Thyroid gland (tissue), 4 donors: Measurements from ENCODE around the gene RETSAT. TPM values are rescaled to one million over a fixed set of nuclear protein-coding genes. Genes with fewer than 3 reads are reported as not detected.

ENCODE experiments used
- DNase-seq, 2 donors: peaks; one replicate each; pipeline ENCODE4 v3.0.0-alpha.2; 2019
- H3K27ac ChIP-seq, 3 donors: fragments of 200-600 bp; sonication (generic); 1 replicate in 2 of 3; 2 replicates in 1 of 3; pipeline ENCODE4 v1.5.1; 2016 to 2019; ENCODE audit warnings: mild to moderate bottlenecking in 1 of 3, moderate library complexity in 1 of 3
- H3K27me3 ChIP-seq: fragments of 200-600 bp; sonication (generic); one replicate; pipeline ENCODE4 v1.5.1; 2019
- H3K36me3 ChIP-seq, 2 donors: fragments of 200-600 bp; sonication (generic); one replicate each; pipeline ENCODE4 v1.5.1; 2016 to 2019
- H3K4me1 ChIP-seq, 2 donors: fragments of 200-600 bp; sonication (generic); one replicate each; pipeline ENCODE4 v1.5.1; 2017 to 2019
- H3K4me3 ChIP-seq, 3 donors: fragments of 200-600 bp; sonication (generic); replicated peaks in 1 of 3; 1 replicate in 2 of 3; 2 replicates in 1 of 3; pipeline ENCODE4 v1.5.1; 2016; ENCODE audit warnings: mild to moderate bottlenecking in 1 of 3
- H3K9me3 ChIP-seq: fragments of 200-600 bp; sonication (generic); one replicate; pipeline ENCODE4 v1.5.1; 2017
- POLR2A ChIP-seq, 2 donors: fragments of 450-650 bp; IDR thresholded peaks; one replicate each; pipeline ENCODE4 v1.6.1; 2017; ENCODE audit warnings: antibody characterized with exemption in 2 of 2, mild to moderate bottlenecking in 2 of 2, moderate library complexity in 1 of 2
- WGBS, 2 donors: methylation state at CpG; one replicate each; pipeline ENCODE4 v1.1.5; 2017; 5-methylcytosine and 5-hydroxymethylcytosine counted together
- intact Hi-C: fragments of 100-400 bp; cut with DNase I; formaldehyde crosslinking; loops from one replicate; pipeline ENCODE4 v1.15.1; 2023
- total RNA-seq, 4 donors: library from RNA; depleted of rRNA; stranded (reverse); fragments of >200 nt; gene quantifications; one replicate each; pipeline ENCODE4 v1.2.3, GENCODE V29; 2016
- TF ChIP-seq, protein P1 (sequence below), 6 experiments: fragments of 200-600 bp in 3 of 6; fragments of 450-650 bp in 3 of 6; sonication (generic) in 3 of 6; IDR thresholded peaks; one replicate each; pipeline ENCODE4 v1.5.1; 2016 to 2019; ENCODE audit warnings: antibody characterized with exemption in 6 of 6, mild to moderate bottlenecking in 2 of 6, inconsistent platforms in 1 of 6, moderate library complexity in 1 of 6

The RETSAT gene
- 100 to 1,000 TPM in 3 of 4 donors, 10 to 100 TPM in 1; 88.2 to 253 (median 182) TPM for total RNA-seq

- Histone ChIP-seq H3K27me3 (no peaks in the 10 kb centered on the region), H3K36me3 (peaks cover 14 to 16% of the 10 kb centered on the region in 2 donors), H3K9me3 (no peaks in the 10 kb centered on the region), H3K4me3 (peak within 1 kb of the TSS; percentile 65 to 96 (median 91)), H3K27ac (peak within 1 kb of the TSS; percentile 77 to 89 (median 80)), H3K4me1 (peaks cover 13 to 35% of the 10 kb centered on the region in 2 donors)
- TF ChIP-seq, protein P1, sequence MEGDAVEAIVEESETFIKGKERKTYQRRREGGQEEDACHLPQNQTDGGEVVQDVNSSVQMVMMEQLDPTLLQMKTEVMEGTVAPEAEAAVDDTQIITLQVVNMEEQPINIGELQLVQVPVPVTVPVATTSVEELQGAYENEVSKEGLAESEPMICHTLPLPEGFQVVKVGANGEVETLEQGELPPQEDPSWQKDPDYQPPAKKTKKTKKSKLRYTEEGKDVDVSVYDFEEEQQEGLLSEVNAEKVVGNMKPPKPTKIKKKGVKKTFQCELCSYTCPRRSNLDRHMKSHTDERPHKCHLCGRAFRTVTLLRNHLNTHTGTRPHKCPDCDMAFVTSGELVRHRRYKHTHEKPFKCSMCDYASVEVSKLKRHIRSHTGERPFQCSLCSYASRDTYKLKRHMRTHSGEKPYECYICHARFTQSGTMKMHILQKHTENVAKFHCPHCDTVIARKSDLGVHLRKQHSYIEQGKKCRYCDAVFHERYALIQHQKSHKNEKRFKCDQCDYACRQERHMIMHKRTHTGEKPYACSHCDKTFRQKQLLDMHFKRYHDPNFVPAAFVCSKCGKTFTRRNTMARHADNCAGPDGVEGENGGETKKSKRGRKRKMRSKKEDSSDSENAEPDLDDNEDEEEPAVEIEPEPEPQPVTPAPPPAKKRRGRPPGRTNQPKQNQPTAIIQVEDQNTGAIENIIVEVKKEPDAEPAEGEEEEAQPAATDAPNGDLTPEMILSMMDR (IDR thresholded peaks at IDR 0.05) = peak in 1 of 6 experiments; percentile 15
- TF ChIP-seq POLR2A (IDR thresholded peaks at IDR 0.05) = peak; percentile 80 to 96
- intact Hi-C loops = loop anchor here (5.0 to 10.0 kb wide), 2 partner anchors 60 to 198 kb away; partner anchors contain the start of genes CAPG and SH2D6
- WGBS, 2 donors = 2% methylated on average over 20 to 36 of the region's 42 CpGs
- peak; percentile 98 for DNase-seq
Measured at GRCh38 chr2:85354286-85355072, at the start of gene RETSAT, which contains the start of gene ELMOD3. Gene RETSAT, minus strand, starts transcription at chr2:85354528. Its CDS starts 21 bp downstream, at chr2:85354507. Gene ELMOD3, plus strand, starts transcription at chr2:85354769. Its CDS starts 2,430 bp downstream, at chr2:85357199.

DNA sequence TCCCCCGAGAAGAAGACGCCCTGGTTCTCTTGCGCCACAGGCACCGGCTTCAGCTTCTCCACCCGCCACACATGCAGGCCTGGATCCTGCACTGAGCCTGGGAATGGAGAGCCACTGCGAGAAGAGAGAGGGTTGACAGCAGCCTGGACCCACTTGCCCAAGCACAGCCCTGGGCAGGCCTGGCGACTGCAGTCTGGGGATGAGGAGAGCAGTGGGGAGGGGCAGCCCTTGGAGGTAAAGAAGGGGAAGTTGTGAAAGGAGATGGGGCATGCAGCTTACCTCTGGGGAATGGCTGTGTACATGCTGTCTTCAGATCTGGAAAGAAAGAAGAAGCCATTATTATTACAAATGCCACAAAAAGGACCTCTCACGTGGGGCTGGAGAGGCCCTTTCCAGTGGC is 47.5 kb upstream of the RETSAT start:
- H3K4me3 ChIP-seq = no peak overlapping the region
- peaks cover 44 to 65% of the 10 kb centered on the region in 2 donors for H3K4me1 ChIP-seq
- peak overlapping the region in 2 of 3 donors; percentile 44 to 59 for H3K27ac ChIP-seq
- DNase-seq = peak in 1 of 2 donors; percentile 15
- no peaks in the 10 kb centered on the region for H3K36me3 ChIP-seq
- H3K27me3 ChIP-seq = no peaks in the 10 kb centered on the region
- H3K9me3 ChIP-seq = no peaks in the 10 kb centered on the region
- TF ChIP-seq, protein P1 (IDR thresholded peaks at IDR 0.05) = no peak
- no peak for TF ChIP-seq POLR2A (IDR thresholded peaks at IDR 0.05)
- WGBS, 2 donors = 86 to 90% methylated on average over 8 of the region's 8 CpGs
- intact Hi-C loops = no loop called here

DNA sequence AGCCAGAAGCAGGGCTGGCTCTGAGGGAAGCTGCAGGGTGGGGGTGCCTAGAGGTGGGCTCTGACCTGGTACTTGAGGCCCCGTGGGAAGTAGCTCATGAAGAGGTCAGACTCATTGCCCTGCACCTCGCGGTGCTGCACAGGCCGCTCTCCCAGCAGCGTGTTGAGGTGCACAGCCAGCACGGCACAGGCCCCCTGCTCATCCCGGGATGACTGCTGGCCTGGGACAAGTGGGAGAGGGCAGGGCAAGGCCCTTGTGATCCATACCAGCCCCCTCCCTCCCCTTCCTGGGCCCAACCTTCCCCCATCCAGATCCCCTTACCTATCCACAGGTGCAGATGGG is 47.1 kb upstream of the RETSAT start:
- no peaks in the 10 kb centered on the region for H3K27me3 ChIP-seq
- H3K27ac ChIP-seq = peak overlapping the region; percentile 13 to 59 (median 44)
- intact Hi-C loops = no loop called here
- WGBS, 2 donors = 63% methylated on average over 3 of the region's 7 CpGs; no CpG with 5 or more reads in 1 of the 2 donors
- TF ChIP-seq, protein P1 (IDR thresholded peaks at IDR 0.05) = no peak
- no peak for TF ChIP-seq POLR2A (IDR thresholded peaks at IDR 0.05)
- DNase-seq = no peak
- H3K4me1 ChIP-seq = peaks cover 44 to 62% of the 10 kb centered on the region in 2 donors
- no peak overlapping the region for H3K4me3 ChIP-seq
- no peaks in the 10 kb centered on the region for H3K36me3 ChIP-seq
- H3K9me3 ChIP-seq = no peaks in the 10 kb centered on the region

- no peaks in the 10 kb centered on the region for H3K27me3 ChIP-seq
- no peaks in the 10 kb centered on the region for H3K9me3 ChIP-seq
- no peak for TF ChIP-seq POLR2A (IDR thresholded peaks at IDR 0.05)
- TF ChIP-seq, protein P1 (IDR thresholded peaks at IDR 0.05) = no peak
- WGBS, 2 donors = 61 to 63% methylated on average over 10 to 11 of the region's 14 CpGs
- H3K36me3 ChIP-seq = no peaks in the 10 kb centered on the region
- intact Hi-C loops = no loop called here
- H3K4me3 ChIP-seq = no peak overlapping the region
- H3K27ac ChIP-seq = peak overlapping the region; percentile 35 to 59 (median 44)
- peaks cover 45 to 62% of the 10 kb centered on the region in 2 donors for H3K4me1 ChIP-seq
- peak; percentile 81 to 85 for DNase-seq
Measured at GRCh38 chr2:85400541-85401463, 46.5 kb upstream of the RETSAT start.
